22Rv1 (cell line): ENCODE measurements around the gene LTF.

ENCODE experiments used
- CTCF ChIP-seq: fragments of 450-650 bp; IDR thresholded peaks from 2 replicates; pipeline ENCODE4 v1.5.1; 2017; ENCODE audit warnings: mild to moderate bottlenecking
- ZFX ChIP-seq: fragments of 450-650 bp; IDR thresholded peaks from 2 replicates; pipeline ENCODE4 v1.6.1; 2017; ENCODE audit warnings: antibody characterized with exemption, borderline replicate concordance

- TF ChIP-seq CTCF (no peak), ZFX (no peak)
These were observed 4.3 kb upstream of the LTF start for GRCh38 chr3:46468753-46469600.
